ENCODE results near the gene SLC10A7. TPM values are rescaled to one million over a fixed set of nuclear protein-coding genes. Genes with fewer than 3 reads are reported as not detected.

The SLC10A7 gene
- total and polyA plus RNA-seq, 2 of the 8 experiments (the other 6 are each of a cell fraction or from before 2014, with no cell fraction given): 2.5 to 2.9 TPM

DNA sequence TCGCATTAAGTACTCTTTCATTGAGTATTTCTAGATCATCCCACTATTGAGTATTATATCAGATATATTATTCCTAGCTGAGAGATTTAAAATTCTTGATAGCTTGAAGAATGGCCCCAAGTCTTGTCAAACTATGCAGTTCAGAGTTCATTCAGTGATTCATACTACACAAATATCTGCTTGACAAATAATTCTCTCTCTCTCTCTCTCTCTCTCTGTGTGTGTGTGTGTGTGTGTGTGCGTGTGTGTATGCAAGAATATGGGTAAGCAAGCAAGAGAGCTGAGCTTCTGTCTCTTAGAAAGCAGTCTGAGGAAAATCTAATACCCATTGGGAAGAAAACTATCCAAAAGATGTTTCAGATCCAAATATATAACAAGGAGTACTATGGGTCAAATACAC, 142.0 kb downstream of the SLC10A7 start (continued):
- TF ChIP-seq KDM1A (IDR thresholded peaks at IDR 0.05; ENCODE audit: borderline replicate concordance, low read length) (no peak), EGR1 (IDR thresholded peaks at IDR 0.05; ENCODE audit: borderline replicate concordance, low read depth, low read length) (no peak)
